Thymus (tissue), 11 donors: ENCODE results near the gene CFAP410. TPM values are rescaled to one million over a fixed set of nuclear protein-coding genes. Genes with fewer than 3 reads are reported as not detected.
"Not testable (repeated sequence)": the region's sequence is repeated elsewhere in the genome, so short reads cannot be mapped to it uniquely, and the experiment has no call there.

Experiments
- DNase-seq, 9 donors: peaks; one replicate each; pipeline ENCODE4 v3.0.0-alpha.2; 2013; ENCODE audit warnings: low spot score in 9 of 9, low read depth in 6 of 9, missing footprints in 1 of 9
- H3K27ac ChIP-seq, 2 donors: one replicate each; pipeline ENCODE4 v1.5.1; 2013; ENCODE audit warnings: control low read depth in 1 of 2, low read depth in 1 of 2, low read length in 1 of 2, mild to moderate bottlenecking in 1 of 2, moderate library complexity in 1 of 2
- H3K27me3 ChIP-seq, 2 donors: one replicate each; pipeline ENCODE4 v1.5.1; 2013; ENCODE audit warnings: low read length in 1 of 2; ENCODE audit not compliant: control insufficient read depth in 2 of 2, insufficient read depth in 1 of 2
- H3K36me3 ChIP-seq, 2 donors: one replicate each; pipeline ENCODE4 v1.5.1; 2013; ENCODE audit warnings: low read length in 1 of 2, mild to moderate bottlenecking in 1 of 2, moderate library complexity in 1 of 2; ENCODE audit not compliant: control insufficient read depth in 2 of 2, insufficient read depth in 2 of 2
- H3K4me1 ChIP-seq, 2 donors: one replicate each; pipeline ENCODE4 v1.5.1; 2013; ENCODE audit warnings: low read length in 2 of 2; ENCODE audit not compliant: control insufficient read depth in 2 of 2, insufficient read depth in 2 of 2
- H3K4me3 ChIP-seq, 2 donors: one replicate each; pipeline ENCODE4 v1.5.1; 2013; ENCODE audit warnings: low read length in 2 of 2, control low read depth in 1 of 2, mild to moderate bottlenecking in 1 of 2
- H3K9me3 ChIP-seq, 2 donors: one replicate each; pipeline ENCODE4 v1.5.1; 2013; ENCODE audit warnings: low read length in 1 of 2, mild to moderate bottlenecking in 1 of 2; ENCODE audit not compliant: control insufficient read depth in 2 of 2, insufficient read depth in 1 of 2
- whole genome bisulfite sequencing: extraction: QIAGEN DNeasy Blood & Tissue Kit; methylation state at CpG from one replicate; pipeline ENCODE4 v1.1.7; 2013; 5-methylcytosine and 5-hydroxymethylcytosine counted together
- polyA plus RNA-seq: library from polyadenylated mRNA; stranded (reverse); fragments of 200-250 nt; gene quantifications from one replicate; pipeline ENCODE4 v1.2.3, GENCODE V29; 2013
- total RNA-seq: library from RNA; stranded (reverse); fragments of 120-200 nt; gene quantifications from one replicate; pipeline ENCODE4 v1.2.4, GENCODE V29; 2013
- donor health status: healthy.

CFAP410 gene
- total and polyA plus RNA-seq, 2 donors, result 15.3 to 62.5 TPM

- H3K4me3 ChIP-seq, result no peak overlapping the region
- H3K27ac ChIP-seq, result no peak overlapping the region
- H3K36me3 ChIP-seq, result peaks cover 21 to 56% of the 10 kb centered on the region in 2 donors
- DNase-seq, result no peak
- H3K9me3 ChIP-seq, result no peaks in the 10 kb centered on the region
- H3K4me1 ChIP-seq, result no peaks in the 10 kb centered on the region
- H3K27me3 ChIP-seq, result no peaks in the 10 kb centered on the region
- 98% methylated on average over 28 of the region's 28 CpGs for WGBS
Measured at GRCh38 chr21:44310628-44311507, 28.3 kb downstream of the CFAP410 start.

- H3K36me3 ChIP-seq, result peaks cover 16 to 20% of the 10 kb centered on the region in 2 donors
Measured at GRCh38 chr21:44306936-44307704, 32.1 kb downstream of the CFAP410 start.

GRCh38 chr21:44305691-44306090 is 33.5 kb downstream of the CFAP410 start:
- peaks cover 4 to 19% of the 10 kb centered on the region in 2 donors for H3K4me1 ChIP-seq
- WGBS, result 95% methylated on average over 9 of the region's 9 CpGs
- H3K4me3 ChIP-seq, result no peak overlapping the region
- peaks cover 7 to 8% of the 10 kb centered on the region in 2 donors for H3K36me3 ChIP-seq
- no peak for DNase-seq
- no peaks in the 10 kb centered on the region for H3K27me3 ChIP-seq
- no peaks in the 10 kb centered on the region for H3K9me3 ChIP-seq
- no peak overlapping the region for H3K27ac ChIP-seq

More at GRCh38 chr21:44306936-44307704, 32.1 kb downstream of the CFAP410 start:
- Histone ChIP-seq H3K27me3 (no peaks in the 10 kb centered on the region), H3K4me1 (peaks cover 0 to 6% of the 10 kb centered on the region in 2 donors), H3K4me3 (no peak overlapping the region), H3K27ac (no peak overlapping the region), H3K9me3 (no peaks in the 10 kb centered on the region)
- 98% methylated on average over 21 of the region's 21 CpGs for WGBS
- no peak for DNase-seq

GRCh38 chr21:44304877-44305293 is 34.3 kb downstream of the CFAP410 start:
- Histone ChIP-seq H3K4me3 (no peak overlapping the region), H3K36me3 (peaks cover under 1 to 7% of the 10 kb centered on the region in 2 donors), H3K27ac (no peak overlapping the region), H3K27me3 (no peaks in the 10 kb centered on the region), H3K9me3 (no peaks in the 10 kb centered on the region), H3K4me1 (peaks cover 5 to 22% of the 10 kb centered on the region in 2 donors)
- peak in 8 of 9 donors; percentile 21 to 67 (median 33) for DNase-seq
- 91% methylated on average over 8 of the region's 8 CpGs for WGBS

- no peak overlapping the region for H3K27ac ChIP-seq
Measured at GRCh38 chr21:44304011-44304616, 35.1 kb downstream of the CFAP410 start.

GRCh38 chr21:44303490-44303981 is 35.7 kb downstream of the CFAP410 start:
- Histone ChIP-seq H3K27me3 (peaks cover 0 to 5% of the 10 kb centered on the region in 2 donors), H3K4me3 (no peak overlapping the region), H3K4me1 (peaks cover 11 to 28% of the 10 kb centered on the region in 2 donors), H3K27ac (no peak overlapping the region), H3K9me3 (no peaks in the 10 kb centered on the region), H3K36me3 (peaks cover 0 to 4% of the 10 kb centered on the region in 2 donors)
- no peak for DNase-seq
- WGBS, result 89% methylated on average over 12 of the region's 12 CpGs

More at GRCh38 chr21:44304011-44304616, 35.1 kb downstream of the CFAP410 start:
- peaks cover 0 to 4% of the 10 kb centered on the region in 2 donors for H3K27me3 ChIP-seq
- H3K9me3 ChIP-seq, result no peaks in the 10 kb centered on the region
- peaks cover 9 to 26% of the 10 kb centered on the region in 2 donors for H3K4me1 ChIP-seq
- peaks cover 0 to 6% of the 10 kb centered on the region in 2 donors for H3K36me3 ChIP-seq
- WGBS, result 97% methylated on average over 16 of the region's 16 CpGs
- no peak for DNase-seq
- no peak overlapping the region for H3K4me3 ChIP-seq

GRCh38 chr21:44302573-44303401 is 36.4 kb downstream of the CFAP410 start:
- H3K27me3 ChIP-seq, result peaks cover 0 to 11% of the 10 kb centered on the region in 2 donors
- not testable (repeated sequence) for H3K27ac ChIP-seq, H3K36me3 ChIP-seq, H3K4me3 ChIP-seq, H3K9me3 ChIP-seq, DNase-seq
- 95% methylated on average over 23 of the region's 23 CpGs for WGBS
- peaks cover 12 to 32% of the 10 kb centered on the region in 2 donors for H3K4me1 ChIP-seq

- Histone ChIP-seq H3K4me1 (peaks cover 13 to 37% of the 10 kb centered on the region in 2 donors), H3K4me3 (no peak overlapping the region), H3K27ac (no peak overlapping the region), H3K36me3 (no peaks in the 10 kb centered on the region), H3K27me3 (peaks cover 0 to 16% of the 10 kb centered on the region in 2 donors), H3K9me3 (no peaks in the 10 kb centered on the region)
- WGBS, result 82% methylated on average over 9 of the region's 9 CpGs
- DNase-seq, result no peak
Measured at GRCh38 chr21:44301961-44302406, 37.2 kb downstream of the CFAP410 start.
